ENCODE measurements around the gene POLR2C. TPM values are rescaled to one million over a fixed set of nuclear protein-coding genes. Genes with fewer than 3 reads are reported as not detected.

POLR2C gene
- total and polyA plus RNA-seq, 2 of the 13 experiments (the other 11 are each of a cell fraction or from before 2014, with no cell fraction given) = 104 to 216 TPM

GRCh38 chr16:57510016-57510871, 47.8 kb downstream of the POLR2C start (continued):
- TF ChIP-seq SRF (IDR thresholded peaks at IDR 0.05; ENCODE audit: low read depth, low read length) = no peak
- 0 out of 2 replicates have a peak, but pooled peaks have one; percentile 20 for TF ChIP-seq ZNF772 (CRISPR knock-in tag; IDR thresholded peaks at IDR 0.05)
- TF ChIP-seq GABPA (IDR thresholded peaks at IDR 0.05; ENCODE audit: low read depth, low read length) = no peak
- no peak for TF ChIP-seq GABPA (CRISPR knock-in tag; IDR thresholded peaks at IDR 0.05; ENCODE audit: low read depth)
- peak; percentile 34; the same call in 1 of the 2 replicates for TF ChIP-seq ZFP91 (CRISPR knock-in tag; IDR thresholded peaks at IDR 0.05; ENCODE audit: borderline replicate concordance)
- 0 out of 2 replicates have a peak, but pooled peaks have one; percentile 50 for TF ChIP-seq ZNF605 (CRISPR knock-in tag; IDR thresholded peaks at IDR 0.05)
- 0 out of 2 replicates have a peak, but pooled peaks have one; percentile 42 for TF ChIP-seq ZNF292 (CRISPR knock-in tag; IDR thresholded peaks at IDR 0.05; ENCODE audit: borderline replicate concordance, low read depth)
- TF ChIP-seq ZIK1 (CRISPR knock-in tag; IDR thresholded peaks at IDR 0.05; ENCODE audit: borderline replicate concordance, low read depth) = no peak
- TF ChIP-seq PBX2 (CRISPR knock-in tag; IDR thresholded peaks at IDR 0.05) = no peak
- peak; percentile 24 for TF ChIP-seq NR2F6 (IDR thresholded peaks at IDR 0.05)
- peak; percentile 40; the same call in 1 of the 2 replicates for TF ChIP-seq NR2F6 (CRISPR knock-in tag; IDR thresholded peaks at IDR 0.05)
- TF ChIP-seq MTERF4 (CRISPR knock-in tag; IDR thresholded peaks at IDR 0.05) = 0 out of 2 replicates have a peak, but pooled peaks have one; percentile 63
- TF ChIP-seq ZMAT3 (CRISPR knock-in tag; conservative IDR thresholded peaks at IDR 0.05) = 0 out of 2 replicates have a peak, but pooled peaks have one; percentile 38
- TF ChIP-seq GZF1 (CRISPR knock-in tag; IDR thresholded peaks at IDR 0.05) = peak; percentile 58; the same call in 1 of the 2 replicates
- TF ChIP-seq ZUFSP (CRISPR knock-in tag; IDR thresholded peaks at IDR 0.05; ENCODE audit: borderline replicate concordance) = no peak
- TF ChIP-seq NR2F1 (CRISPR knock-in tag; IDR thresholded peaks at IDR 0.05) = 0 out of 4 replicates have a peak, but pooled peaks of 1 of the 2 experiments have one; percentile 15
